Thymus (tissue), 11 donors: ENCODE data around the gene INPP5A. TPM values are rescaled to one million over a fixed set of nuclear protein-coding genes. Genes with fewer than 3 reads are reported as not detected.

Experiments used
- DNase-seq, 9 donors: peaks; one replicate each; pipeline ENCODE4 v3.0.0-alpha.2; 2013; ENCODE audit warnings: low spot score in 9 of 9, low read depth in 6 of 9, missing footprints in 1 of 9
- H3K27ac ChIP-seq, 2 donors: one replicate each; pipeline ENCODE4 v1.5.1; 2013; ENCODE audit warnings: control low read depth in 1 of 2, low read depth in 1 of 2, low read length in 1 of 2, mild to moderate bottlenecking in 1 of 2, moderate library complexity in 1 of 2
- H3K27me3 ChIP-seq, 2 donors: one replicate each; pipeline ENCODE4 v1.5.1; 2013; ENCODE audit warnings: low read length in 1 of 2; ENCODE audit not compliant: control insufficient read depth in 2 of 2, insufficient read depth in 1 of 2
- H3K36me3 ChIP-seq, 2 donors: one replicate each; pipeline ENCODE4 v1.5.1; 2013; ENCODE audit warnings: low read length in 1 of 2, mild to moderate bottlenecking in 1 of 2, moderate library complexity in 1 of 2; ENCODE audit not compliant: control insufficient read depth in 2 of 2, insufficient read depth in 2 of 2
- H3K4me1 ChIP-seq, 2 donors: one replicate each; pipeline ENCODE4 v1.5.1; 2013; ENCODE audit warnings: low read length in 2 of 2; ENCODE audit not compliant: control insufficient read depth in 2 of 2, insufficient read depth in 2 of 2
- H3K4me3 ChIP-seq, 2 donors: one replicate each; pipeline ENCODE4 v1.5.1; 2013; ENCODE audit warnings: low read length in 2 of 2, control low read depth in 1 of 2, mild to moderate bottlenecking in 1 of 2
- H3K9me3 ChIP-seq, 2 donors: one replicate each; pipeline ENCODE4 v1.5.1; 2013; ENCODE audit warnings: low read length in 1 of 2, mild to moderate bottlenecking in 1 of 2; ENCODE audit not compliant: control insufficient read depth in 2 of 2, insufficient read depth in 1 of 2
- WGBS: extraction: QIAGEN DNeasy Blood & Tissue Kit; methylation state at CpG from one replicate; pipeline ENCODE4 v1.1.7; 2013; 5-methylcytosine and 5-hydroxymethylcytosine counted together
- polyA plus RNA-seq: library from polyadenylated mRNA; stranded (reverse); fragments of 200-250 nt; gene quantifications from one replicate; pipeline ENCODE4 v1.2.3, GENCODE V29; 2013
- total RNA-seq: library from RNA; stranded (reverse); fragments of 120-200 nt; gene quantifications from one replicate; pipeline ENCODE4 v1.2.4, GENCODE V29; 2013
- donor health status: healthy.

The INPP5A gene
- total and polyA plus RNA-seq, 2 donors, result 11.0 to 14.6 TPM

DNA sequence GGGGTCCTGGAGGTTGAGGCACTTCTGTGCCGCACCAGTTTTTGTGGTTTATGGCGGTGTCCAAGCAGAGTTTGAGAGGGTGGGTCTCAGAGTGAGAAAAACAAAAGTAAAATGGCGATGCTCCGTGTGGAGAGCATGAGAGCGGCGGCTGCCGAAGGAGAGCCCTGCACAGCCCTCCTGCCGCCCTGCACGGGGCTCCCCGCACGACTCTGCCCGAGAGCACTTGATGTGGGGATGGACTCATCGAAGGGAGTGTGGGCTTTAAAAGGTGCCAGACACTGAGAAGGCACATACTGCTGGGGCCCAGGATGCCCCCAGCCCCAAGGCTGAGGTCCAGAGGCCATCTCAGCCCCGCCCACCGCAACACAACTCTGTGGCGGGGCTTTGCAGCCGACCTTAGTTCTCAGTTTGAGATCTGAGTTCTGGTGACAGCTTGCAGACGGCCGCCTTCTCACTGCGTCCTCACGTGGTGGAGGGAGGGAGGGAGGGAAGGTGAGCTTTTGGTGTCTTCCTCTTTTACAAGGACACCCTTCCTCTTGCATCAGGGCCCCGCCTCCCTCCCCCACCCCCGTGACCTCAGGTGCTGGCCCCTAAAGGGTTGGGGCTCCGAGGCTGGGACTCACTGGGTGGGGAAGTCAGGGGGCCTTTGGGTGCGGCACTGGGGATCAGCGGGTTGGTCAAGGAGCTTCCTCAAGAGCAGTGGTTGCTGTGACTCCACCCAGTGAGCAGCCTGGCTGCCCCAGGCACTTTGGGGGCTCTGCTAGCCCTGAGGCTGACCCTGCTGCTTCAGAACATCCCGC lies 179.3 kb downstream of the INPP5A start:
- H3K9me3 ChIP-seq, result peaks cover 0 to 24% of the 10 kb centered on the region in 2 donors
- no peak for DNase-seq
- peaks cover 0 to 19% of the 10 kb centered on the region in 2 donors for H3K36me3 ChIP-seq
- no peak overlapping the region for H3K4me3 ChIP-seq
- 97% methylated on average over 27 of the region's 27 CpGs for WGBS
- no peak overlapping the region for H3K27ac ChIP-seq
- H3K4me1 ChIP-seq, result no peaks in the 10 kb centered on the region
- H3K27me3 ChIP-seq, result no peaks in the 10 kb centered on the region

DNA sequence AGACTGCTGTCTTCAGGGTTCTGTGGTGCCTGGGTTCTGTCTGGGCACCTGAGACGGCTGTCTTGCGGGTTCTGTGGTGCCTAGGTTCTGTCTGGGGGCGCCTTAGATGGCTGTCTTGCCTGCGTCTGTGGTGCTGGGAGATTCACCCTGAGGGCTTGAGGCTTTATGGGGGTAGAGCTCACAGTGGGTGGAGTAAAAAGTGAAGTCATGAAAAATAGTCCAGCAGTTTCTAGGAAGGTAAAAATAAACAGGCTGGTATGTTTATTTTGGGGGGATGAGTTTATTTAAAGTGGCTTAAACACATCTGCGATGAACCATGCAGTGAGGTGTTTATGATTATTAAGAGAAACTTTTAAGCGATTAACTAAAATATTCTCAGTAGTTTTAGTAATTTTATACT lies 184.1 kb downstream of the INPP5A start:
- Histone ChIP-seq H3K27me3 (no peaks in the 10 kb centered on the region), H3K9me3 (peaks cover 0 to 17% of the 10 kb centered on the region in 2 donors), H3K27ac (no peak overlapping the region), H3K4me1 (no peaks in the 10 kb centered on the region), H3K4me3 (no peak overlapping the region), H3K36me3 (peaks cover under 1 to 5% of the 10 kb centered on the region in 2 donors)
- WGBS, result 98% methylated on average over 6 of the region's 6 CpGs
- DNase-seq, result no peak

DNA sequence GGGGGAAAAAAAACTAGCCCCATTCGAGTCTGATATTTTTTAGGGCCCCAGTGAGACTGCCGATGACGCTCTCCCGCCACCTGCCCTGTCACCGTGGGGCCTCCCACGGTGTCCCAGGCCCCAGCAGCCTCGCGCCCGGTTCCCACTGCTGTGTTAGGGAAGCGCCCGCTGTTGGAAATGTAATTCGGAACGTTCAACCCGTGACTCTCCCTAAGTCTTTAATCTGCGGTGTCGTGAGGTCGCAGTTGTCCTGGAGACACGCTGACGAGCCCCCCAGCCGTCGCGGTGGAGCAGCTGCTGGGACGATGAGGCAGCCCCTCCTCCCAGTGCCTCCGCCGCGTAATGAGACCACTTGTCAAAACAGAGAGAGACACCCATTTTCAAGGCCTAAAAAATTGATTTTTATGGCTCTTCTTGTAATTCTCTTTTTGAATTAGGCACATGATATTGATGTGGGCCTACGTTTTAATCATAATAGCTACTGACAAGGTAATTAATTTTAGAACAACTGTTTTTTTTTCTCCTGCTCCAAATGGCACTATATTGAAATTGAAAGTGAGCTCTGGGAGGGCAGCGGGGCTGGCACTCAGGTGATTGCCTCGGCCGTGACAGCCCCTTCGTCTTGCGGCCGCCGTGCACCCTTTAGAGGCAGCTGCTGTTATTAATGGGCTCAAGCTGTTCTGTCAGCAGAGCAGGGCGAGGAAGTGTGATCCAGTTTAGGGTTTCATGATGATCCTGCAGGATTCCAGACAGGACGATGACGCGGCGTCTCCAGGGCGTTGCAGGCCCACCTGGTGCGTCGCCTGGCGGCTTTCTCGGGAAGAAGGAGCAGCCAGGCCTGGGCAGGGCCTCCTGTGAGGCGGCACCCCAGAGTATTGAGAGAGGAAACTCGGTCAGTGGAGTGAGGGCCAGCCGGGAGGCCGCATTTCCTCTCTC lies 185.1 kb downstream of the INPP5A start:
- peak overlapping the region in 1 of 2 donors; percentile 55 for H3K27ac ChIP-seq
- no peaks in the 10 kb centered on the region for H3K27me3 ChIP-seq
- H3K4me1 ChIP-seq, result no peaks in the 10 kb centered on the region
- H3K9me3 ChIP-seq, result peaks cover 0 to 11% of the 10 kb centered on the region in 2 donors
- 93% methylated on average over 48 of the region's 48 CpGs for WGBS
- no peak overlapping the region for H3K4me3 ChIP-seq
- DNase-seq, result peak in 1 of 9 donors; percentile 15
- H3K36me3 ChIP-seq, result peaks cover 3 to 11% of the 10 kb centered on the region in 2 donors

DNA sequence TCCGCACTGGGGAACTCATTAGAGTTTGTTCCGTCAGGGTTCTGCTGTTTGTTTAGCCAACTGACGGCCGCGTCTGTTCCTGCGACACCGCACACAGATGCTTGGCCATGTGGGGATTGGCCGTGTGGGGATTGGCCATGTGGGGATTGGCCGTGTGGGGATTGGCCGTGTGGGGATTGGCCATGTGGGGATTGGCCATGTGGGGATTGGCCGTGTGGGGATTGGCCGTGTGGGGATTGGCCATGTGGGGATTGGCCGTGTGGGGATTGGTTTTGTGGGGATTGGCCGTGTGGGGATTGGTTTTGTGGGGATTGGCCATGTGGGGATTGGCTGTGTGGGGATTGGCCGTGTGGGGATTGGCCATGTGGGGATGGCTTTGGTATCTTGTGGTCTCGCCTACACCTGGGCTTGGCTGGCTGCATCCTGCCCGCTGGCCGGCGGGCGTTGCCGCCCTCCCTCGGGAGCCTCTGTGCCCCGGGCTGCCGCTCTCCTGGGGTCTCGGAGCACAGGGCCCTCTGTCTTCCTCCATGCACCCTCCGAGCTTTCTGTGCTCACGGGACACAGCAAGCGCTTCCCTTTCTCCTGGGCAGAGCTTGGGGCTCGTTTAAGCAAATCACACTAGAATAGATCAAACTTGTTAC lies 185.9 kb downstream of the INPP5A start:
- Histone ChIP-seq H3K4me1 (no peaks in the 10 kb centered on the region), H3K27ac (no peak overlapping the region), H3K9me3 (peaks cover 0 to 8% of the 10 kb centered on the region in 2 donors), H3K4me3 (no peak overlapping the region), H3K36me3 (peaks cover 4 to 15% of the 10 kb centered on the region in 2 donors), H3K27me3 (no peaks in the 10 kb centered on the region)
- DNase-seq, result no peak
- WGBS, result 98% methylated on average over 29 of the region's 29 CpGs

DNA sequence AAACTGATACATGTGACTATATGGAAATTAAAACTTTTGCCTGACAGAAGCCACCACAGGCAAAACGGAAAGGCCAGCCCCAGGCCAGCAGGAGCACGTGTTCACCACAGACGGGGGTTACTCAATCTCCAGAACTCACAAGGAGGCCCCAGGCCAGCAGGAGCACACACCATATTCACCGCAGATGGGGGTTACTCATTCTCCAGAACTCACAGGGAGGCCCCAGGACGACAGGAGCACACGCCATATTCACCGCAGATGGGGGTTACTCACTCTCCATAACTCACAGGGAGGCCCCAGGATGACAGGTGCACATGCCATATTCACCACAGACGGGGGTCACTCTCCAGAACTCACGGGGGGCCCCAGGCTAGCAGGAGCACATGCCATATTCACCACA lies 186.9 kb downstream of the INPP5A start:
- Histone ChIP-seq H3K36me3 (peaks cover 4 to 15% of the 10 kb centered on the region in 2 donors), H3K27me3 (no peaks in the 10 kb centered on the region), H3K4me1 (no peaks in the 10 kb centered on the region), H3K9me3 (peaks cover 0 to 3% of the 10 kb centered on the region in 2 donors), H3K27ac (no peak overlapping the region), H3K4me3 (no peak overlapping the region)
- 97% methylated on average over 9 of the region's 9 CpGs for WGBS
- no peak for DNase-seq

DNA sequence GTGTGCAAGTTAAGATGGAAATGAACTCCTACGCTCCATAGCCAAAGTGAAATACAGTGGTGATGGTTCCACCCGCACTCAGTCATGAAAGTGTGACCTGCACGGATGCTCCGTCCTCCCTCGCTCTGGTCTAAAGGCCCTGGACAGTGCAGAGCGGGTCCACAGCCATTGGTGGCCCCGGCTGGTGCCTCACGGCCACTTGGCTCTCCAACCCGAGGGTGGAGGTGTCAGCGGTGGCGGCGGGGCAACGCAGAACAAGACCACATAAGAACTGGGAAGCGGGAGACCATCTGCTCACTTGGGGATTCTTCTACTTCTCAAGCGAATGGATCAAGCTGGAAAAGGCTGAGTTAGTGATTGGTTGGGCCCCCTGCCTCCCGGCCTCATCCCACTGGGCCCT lies 187.6 kb downstream of the INPP5A start:
- Histone ChIP-seq H3K27me3 (no peaks in the 10 kb centered on the region), H3K4me1 (no peaks in the 10 kb centered on the region), H3K4me3 (no peak overlapping the region), H3K27ac (no peak overlapping the region), H3K9me3 (peaks cover 0 to 3% of the 10 kb centered on the region in 2 donors), H3K36me3 (peaks cover 4 to 15% of the 10 kb centered on the region in 2 donors)
- WGBS, result 99% methylated on average over 16 of the region's 16 CpGs
- no peak for DNase-seq

DNA sequence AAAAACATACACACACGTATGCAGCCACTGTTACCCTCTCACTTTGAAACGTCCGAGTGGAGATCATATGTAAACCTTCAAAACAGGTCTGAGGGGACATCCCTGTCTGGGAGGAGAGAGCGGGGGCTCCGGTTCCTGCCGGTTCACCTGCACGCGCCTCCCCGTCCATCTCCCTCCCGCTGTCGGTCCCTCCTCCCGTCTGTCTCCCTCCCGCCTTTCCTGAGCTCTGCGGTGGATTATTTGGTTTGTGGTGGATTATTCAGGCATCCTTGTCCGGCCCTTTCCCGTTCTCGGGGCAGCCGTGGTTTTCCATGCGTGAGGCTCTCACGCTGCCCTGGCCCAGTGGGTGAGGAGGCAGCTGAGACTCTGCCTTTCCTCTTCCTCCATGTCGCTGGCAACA lies 188.6 kb downstream of the INPP5A start:
- peaks cover 4 to 15% of the 10 kb centered on the region in 2 donors for H3K36me3 ChIP-seq
- H3K9me3 ChIP-seq, result no peaks in the 10 kb centered on the region
- H3K4me1 ChIP-seq, result no peaks in the 10 kb centered on the region
- no peak overlapping the region for H3K27ac ChIP-seq
- H3K4me3 ChIP-seq, result no peak overlapping the region
- H3K27me3 ChIP-seq, result no peaks in the 10 kb centered on the region
- DNase-seq, result no peak
- 97% methylated on average over 21 of the region's 21 CpGs for WGBS

DNA sequence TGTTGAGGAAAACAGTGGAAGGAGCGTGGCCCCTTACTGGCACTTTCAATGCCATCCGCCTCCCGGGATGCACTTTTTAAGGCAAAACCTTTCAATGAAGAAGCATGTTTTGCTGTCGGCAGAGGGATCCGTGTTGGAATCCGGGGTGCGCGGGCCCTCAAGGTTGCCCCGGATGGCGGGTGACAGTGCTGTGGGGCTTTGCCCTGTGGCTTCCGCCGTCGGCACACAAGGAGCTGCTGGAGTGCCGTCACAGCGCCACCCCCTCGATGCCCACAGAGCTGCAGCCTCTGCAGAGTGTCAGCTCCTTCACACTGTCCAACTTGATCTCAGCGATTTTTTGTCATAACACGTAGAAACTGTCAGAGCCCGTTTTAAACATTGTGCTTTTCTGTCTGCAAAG lies 189.4 kb downstream of the INPP5A start:
- Histone ChIP-seq H3K27me3 (no peaks in the 10 kb centered on the region), H3K4me3 (no peak overlapping the region), H3K9me3 (no peaks in the 10 kb centered on the region), H3K27ac (no peak overlapping the region), H3K4me1 (no peaks in the 10 kb centered on the region), H3K36me3 (peaks cover 4 to 15% of the 10 kb centered on the region in 2 donors)
- DNase-seq, result no peak
- WGBS, result 96% methylated on average over 19 of the region's 19 CpGs
